ENCODE measurements around the gene TSGA10IP.

The TSGA10IP gene

DNA sequence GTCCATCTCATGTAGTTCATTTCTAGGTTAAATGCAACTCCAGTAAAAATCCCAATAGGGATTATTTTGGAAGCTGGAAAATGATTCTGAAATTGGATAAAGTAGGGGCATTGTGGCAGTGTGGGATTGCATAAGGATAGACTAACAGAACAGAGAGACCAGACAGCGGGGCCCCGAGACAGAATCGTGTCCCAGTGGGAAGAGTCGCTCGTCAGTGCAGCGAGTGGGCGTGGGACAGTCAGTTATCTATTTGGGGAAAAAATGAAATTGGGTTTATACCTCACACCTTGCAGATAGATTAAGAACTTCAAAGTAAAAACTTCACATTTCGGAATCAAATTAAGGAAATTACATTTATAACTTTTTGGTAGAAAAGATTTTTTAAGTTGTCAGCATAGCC lies 26.8 kb downstream of the TSGA10IP start:
- Histone ChIP-seq H3K9me3 (ENCODE audit: insufficient read depth, low read depth, low read length) (no peaks in the 10 kb centered on the region), H3K79me2 (ENCODE audit: insufficient read depth, low read length) (no peaks in the 10 kb centered on the region), H3F3A (ENCODE audit: low read depth) (no peaks in the 10 kb centered on the region), H4K20me1 (ENCODE audit: insufficient read depth, low read length, poor library complexity, severe bottlenecking) (peaks cover 2% of the 10 kb centered on the region), H3K4me3 (ENCODE audit: low read length, poor library complexity, severe bottlenecking) (no peak overlapping the region), H2AFZ (ENCODE audit: low read length) (no peak overlapping the region), H3K36me3 (ENCODE audit: insufficient read depth, low read length) (peaks cover 53% of the 10 kb centered on the region; the same call in 1 of the 2 replicates), H3K9me2 (replicated peaks; ENCODE audit: low read depth, low read length) (no peaks in the 10 kb centered on the region), H3K4me1 (ENCODE audit: insufficient read depth, low read length, poor library complexity, severe bottlenecking) (no peaks in the 10 kb centered on the region), H3K9ac (ENCODE audit: low read depth, low read length, poor library complexity, severe bottlenecking) (no peak overlapping the region), H3K27me3 (ENCODE audit: insufficient read depth, low read length, poor library complexity, severe bottlenecking) (no peaks in the 10 kb centered on the region), H3K4me2 (ENCODE audit: low read depth, low read length, poor library complexity, severe bottlenecking) (no peak overlapping the region)
- TF ChIP-seq, protein P1, sequence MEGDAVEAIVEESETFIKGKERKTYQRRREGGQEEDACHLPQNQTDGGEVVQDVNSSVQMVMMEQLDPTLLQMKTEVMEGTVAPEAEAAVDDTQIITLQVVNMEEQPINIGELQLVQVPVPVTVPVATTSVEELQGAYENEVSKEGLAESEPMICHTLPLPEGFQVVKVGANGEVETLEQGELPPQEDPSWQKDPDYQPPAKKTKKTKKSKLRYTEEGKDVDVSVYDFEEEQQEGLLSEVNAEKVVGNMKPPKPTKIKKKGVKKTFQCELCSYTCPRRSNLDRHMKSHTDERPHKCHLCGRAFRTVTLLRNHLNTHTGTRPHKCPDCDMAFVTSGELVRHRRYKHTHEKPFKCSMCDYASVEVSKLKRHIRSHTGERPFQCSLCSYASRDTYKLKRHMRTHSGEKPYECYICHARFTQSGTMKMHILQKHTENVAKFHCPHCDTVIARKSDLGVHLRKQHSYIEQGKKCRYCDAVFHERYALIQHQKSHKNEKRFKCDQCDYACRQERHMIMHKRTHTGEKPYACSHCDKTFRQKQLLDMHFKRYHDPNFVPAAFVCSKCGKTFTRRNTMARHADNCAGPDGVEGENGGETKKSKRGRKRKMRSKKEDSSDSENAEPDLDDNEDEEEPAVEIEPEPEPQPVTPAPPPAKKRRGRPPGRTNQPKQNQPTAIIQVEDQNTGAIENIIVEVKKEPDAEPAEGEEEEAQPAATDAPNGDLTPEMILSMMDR (conservative IDR thresholded peaks at IDR 0.05; ENCODE audit: low read length): no peak
- TF ChIP-seq EZH2phosphoT487 (IDR thresholded peaks at IDR 0.05; ENCODE audit: borderline replicate concordance): no peak

DNA sequence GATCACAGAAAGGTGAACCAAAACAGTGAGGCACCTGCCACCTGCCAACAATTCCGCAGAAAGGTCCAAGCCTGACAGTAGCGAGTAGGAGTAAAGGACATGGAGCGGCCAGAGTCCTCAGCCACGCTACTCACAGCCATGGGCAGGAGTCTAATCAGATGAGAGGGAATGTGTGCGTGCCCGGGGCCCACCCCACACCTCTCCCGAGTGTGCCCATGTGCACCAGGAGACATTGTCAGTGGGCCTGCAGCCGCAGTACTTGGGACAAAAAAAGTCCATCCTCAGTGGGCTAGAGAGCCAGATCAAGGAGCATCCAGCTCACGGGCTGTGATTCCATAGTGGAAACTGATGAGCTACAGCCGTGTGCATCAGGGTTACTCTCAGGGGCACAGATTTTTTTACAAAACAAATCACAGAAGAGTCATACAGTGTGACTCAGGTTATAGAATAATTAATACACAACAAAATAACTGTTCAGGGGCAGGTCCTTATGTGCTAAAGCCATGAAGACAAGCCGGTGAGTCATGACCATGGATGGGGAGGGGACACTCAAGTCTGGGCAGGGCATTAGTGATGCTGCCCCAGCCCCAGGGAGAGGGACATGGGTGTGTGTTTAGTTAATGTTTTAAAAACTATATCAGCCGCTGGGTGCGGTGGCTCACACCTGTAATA lies 28.3 kb downstream of the TSGA10IP start:
- Histone ChIP-seq H3F3A (ENCODE audit: low read depth) (no peaks in the 10 kb centered on the region), H4K20me1 (ENCODE audit: insufficient read depth, low read length, poor library complexity, severe bottlenecking) (peaks cover 2% of the 10 kb centered on the region), H3K4me2 (ENCODE audit: low read depth, low read length, poor library complexity, severe bottlenecking) (no peak overlapping the region), H3K36me3 (ENCODE audit: insufficient read depth, low read length) (peaks cover 54% of the 10 kb centered on the region; the same call in 1 of the 2 replicates), H3K79me2 (ENCODE audit: insufficient read depth, low read length) (no peaks in the 10 kb centered on the region), H3K9me2 (replicated peaks; ENCODE audit: low read depth, low read length) (no peaks in the 10 kb centered on the region), H3K27me3 (ENCODE audit: insufficient read depth, low read length, poor library complexity, severe bottlenecking) (no peaks in the 10 kb centered on the region), H3K9me3 (ENCODE audit: insufficient read depth, low read depth, low read length) (no peaks in the 10 kb centered on the region), H3K4me3 (ENCODE audit: low read length, poor library complexity, severe bottlenecking) (no peak overlapping the region), H2AFZ (ENCODE audit: low read length) (no peak overlapping the region), H3K4me1 (ENCODE audit: insufficient read depth, low read length, poor library complexity, severe bottlenecking) (no peaks in the 10 kb centered on the region), H3K9ac (ENCODE audit: low read depth, low read length, poor library complexity, severe bottlenecking) (no peak overlapping the region)
- TF ChIP-seq, protein P1 (conservative IDR thresholded peaks at IDR 0.05; ENCODE audit: low read length): no peak
- no peak for TF ChIP-seq EZH2phosphoT487 (IDR thresholded peaks at IDR 0.05; ENCODE audit: borderline replicate concordance)

DNA sequence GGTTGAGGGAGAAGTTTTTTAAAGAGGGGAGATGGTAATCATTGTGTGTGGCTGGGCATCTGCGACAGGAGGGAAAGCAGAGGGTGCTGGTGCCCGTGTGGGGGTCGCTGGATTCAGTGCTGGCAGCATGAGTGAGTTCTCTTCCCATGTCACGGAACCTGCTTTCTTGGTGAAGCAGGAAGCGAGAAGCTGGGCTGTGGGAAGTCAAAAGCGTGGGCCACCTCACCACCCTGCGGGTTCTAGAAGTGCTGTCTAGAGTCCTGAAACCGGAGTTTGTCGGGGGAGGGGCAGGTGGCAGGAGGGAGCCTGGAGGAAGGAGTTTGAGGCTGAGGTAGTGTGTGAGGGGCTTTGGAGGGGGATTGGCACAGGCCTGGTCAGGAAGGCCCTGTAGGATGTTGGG lies 30.5 kb downstream of the TSGA10IP start:
- Histone ChIP-seq H2AFZ (ENCODE audit: low read length) (no peak overlapping the region), H3K4me1 (ENCODE audit: insufficient read depth, low read length, poor library complexity, severe bottlenecking) (no peaks in the 10 kb centered on the region), H3K9ac (ENCODE audit: low read depth, low read length, poor library complexity, severe bottlenecking) (no peak overlapping the region), H3K4me3 (ENCODE audit: low read length, poor library complexity, severe bottlenecking) (no peak overlapping the region), H3K4me2 (ENCODE audit: low read depth, low read length, poor library complexity, severe bottlenecking) (no peak overlapping the region), H3K79me2 (ENCODE audit: insufficient read depth, low read length) (no peaks in the 10 kb centered on the region), H4K20me1 (ENCODE audit: insufficient read depth, low read length, poor library complexity, severe bottlenecking) (peaks cover 2% of the 10 kb centered on the region), H3K27me3 (ENCODE audit: insufficient read depth, low read length, poor library complexity, severe bottlenecking) (no peaks in the 10 kb centered on the region), H3F3A (ENCODE audit: low read depth) (no peaks in the 10 kb centered on the region), H3K9me3 (ENCODE audit: insufficient read depth, low read depth, low read length) (no peaks in the 10 kb centered on the region), H3K36me3 (ENCODE audit: insufficient read depth, low read length) (peaks cover 51% of the 10 kb centered on the region; the same call in 1 of the 2 replicates), H3K9me2 (replicated peaks; ENCODE audit: low read depth, low read length) (no peaks in the 10 kb centered on the region)
- TF ChIP-seq, protein P1 (conservative IDR thresholded peaks at IDR 0.05; ENCODE audit: low read length): no peak
- no peak for TF ChIP-seq EZH2phosphoT487 (IDR thresholded peaks at IDR 0.05; ENCODE audit: borderline replicate concordance)
